HCT116 (cell line): ENCODE data around the gene HSF4. TPM values are rescaled to one million over a fixed set of nuclear protein-coding genes. Genes with fewer than 3 reads are reported as not detected.
A peak's percentile ranks its signal among the peaks of the same experiment; 100 is the strongest.

Experiments used
- ATAC-seq: fragments of 200-7000 bp; cut with Tn5 transposase; 2 replicates; pipeline ENCODE4 v1.9.1; 2020; ENCODE audit warnings: mild to moderate bottlenecking, moderate library complexity
- BruUV-seq: library from RNA; stranded (reverse); fragments of 400-500 nt; replicated peaks from 2 replicates; lab custom pipeline; 2021; lab: Mats Ljungman, UMichigan
- CTCF ChIA-PET: fragments of 300-600 bp; sonication (Branson Sonifier 250); formaldehyde crosslinking; loops from one replicate; lab custom pipeline; 2021; ENCODE audit warnings: antibody characterized with exemption; lab: Charles Lee
- POLR2A ChIA-PET: fragments of 300-600, 350-600 bp; sonication (Branson Sonifier 250); formaldehyde crosslinking; loops from one replicate; lab custom pipeline; 2021; ENCODE audit warnings: antibody characterized with exemption; lab: Charles Lee
- RAD21 ChIA-PET, 2 experiments: fragments of 300-600 bp; sonication (Branson Sonifier 250); formaldehyde crosslinking; loops; one replicate each; lab custom pipeline; 2023; ENCODE audit warnings: low total read pairs in 2 of 2; ENCODE audit not compliant: uncharacterized antibody in 2 of 2, unreplicated experiment in 2 of 2, low non-redundant PET in 1 of 2; lab: Charles Lee
- DNase-seq: peaks from one replicate; pipeline ENCODE4 v3.0.0-alpha.2; 2010; ENCODE audit warnings: low read depth, low spot score
- H2AFZ ChIP-seq: fragments of 200-600 bp; shearing (Covaris generic), sonication (generic); 2 replicates; pipeline ENCODE4 v1.6.1; 2017; ENCODE audit warnings: low read depth, mixed run types, mixed read lengths, antibody characterized with exemption, low read length; ENCODE audit not compliant: poor library complexity, severe bottlenecking
- H3K27ac ChIP-seq: 2 replicates; pipeline ENCODE4 v1.5.1; 2012; ENCODE audit warnings: low read depth, low read length
- H3K27me3 ChIP-seq: fragments of 200-600 bp; sonication (generic); 2 replicates; pipeline ENCODE4 v1.6.1; 2016; ENCODE audit warnings: mixed run types, low read length, mixed read lengths; ENCODE audit not compliant: insufficient read depth
- H3K36me3 ChIP-seq, 2 experiments: fragments of 200-500 bp in 1 of 2; fragments of 200-600 bp in 1 of 2; sonication (Bioruptor generic) in 1 of 2; sonication (generic) in 1 of 2; 2 replicates each; pipeline versions ENCODE4 v1.5.1 to v1.6.1; 2014 to 2016; ENCODE audit warnings: low read length in 2 of 2, inconsistent platforms in 1 of 2, mixed read lengths in 1 of 2, mixed run types in 1 of 2; ENCODE audit not compliant: insufficient read depth in 2 of 2, control insufficient read depth in 1 of 2
- H3K4me1 ChIP-seq, 2 experiments: fragments of 200-600 bp in 1 of 2; sonication (generic) in 1 of 2; 2 replicates each; pipeline versions ENCODE4 v1.5.1 to v1.6.1; 2012 to 2017; ENCODE audit warnings: low read length in 2 of 2, inconsistent platforms in 1 of 2, mild to moderate bottlenecking in 1 of 2, mixed read lengths in 1 of 2, mixed run types in 1 of 2, moderate library complexity in 1 of 2; ENCODE audit not compliant: insufficient read depth in 2 of 2, control insufficient read depth in 1 of 2
- H3K4me2 ChIP-seq: fragments of 200-600 bp; sonication (generic); 2 replicates; pipeline ENCODE4 v1.6.1; 2017; ENCODE audit warnings: mixed run types, low read length, mixed read lengths
- H3K4me3 ChIP-seq, 2 experiments: fragments of 200-600 bp in 1 of 2; sonication (generic) in 1 of 2; replicated peaks in 1 of 2; 2 replicates each; pipeline ENCODE4 v1.5.1; 2011 to 2016; ENCODE audit warnings: low read length in 2 of 2, control low read depth in 1 of 2, low read depth in 1 of 2, mild to moderate bottlenecking in 1 of 2, mixed read lengths in 1 of 2, mixed run types in 1 of 2
- H3K79me2 ChIP-seq: fragments of 200-600 bp; sonication (generic); 2 replicates; pipeline ENCODE4 v1.6.1; 2017; ENCODE audit warnings: mild to moderate bottlenecking, mixed run types, low read length, moderate library complexity, mixed read lengths; ENCODE audit not compliant: insufficient read depth
- H3K9ac ChIP-seq: fragments of 200-600 bp; sonication (generic); 2 replicates; pipeline ENCODE4 v1.6.1; 2016; ENCODE audit warnings: low read length, mixed read lengths
- H3K9me2 ChIP-seq: fragments of 200-600 bp; sonication (generic), shearing (Covaris generic); 2 replicates; pipeline ENCODE4 v1.6.1; 2017; ENCODE audit warnings: mixed run types, mild to moderate bottlenecking, moderate library complexity; ENCODE audit not compliant: insufficient read depth
- H3K9me3 ChIP-seq, 2 experiments: fragments of 200-500 bp in 1 of 2; fragments of 200-600 bp in 1 of 2; sonication (Bioruptor generic) in 1 of 2; sonication (generic) in 1 of 2; 2 replicates each; pipeline ENCODE4 v1.6.1; 2014 to 2017; ENCODE audit warnings: low read length in 2 of 2, mixed read lengths in 2 of 2, inconsistent platforms in 1 of 2, low read depth in 1 of 2, mild to moderate bottlenecking in 1 of 2, mixed run types in 1 of 2, moderate library complexity in 1 of 2; ENCODE audit not compliant: control insufficient read depth in 1 of 2, insufficient read depth in 1 of 2
- H4K20me1 ChIP-seq: fragments of 200-600 bp; sonication (generic), shearing (Covaris generic); 2 replicates; pipeline ENCODE4 v1.6.1; 2017; ENCODE audit warnings: mixed run types, mild to moderate bottlenecking, moderate library complexity; ENCODE audit not compliant: insufficient read depth
- JUND ChIP-seq: IDR thresholded peaks from 2 replicates; pipeline ENCODE4 v1.6.1; 2012
- POLR2AphosphoS5 ChIP-seq: IDR thresholded peaks from 2 replicates; pipeline ENCODE4 v1.6.1; 2011; ENCODE audit warnings: mild to moderate bottlenecking, low read depth, low read length, moderate library complexity
- YY1 ChIP-seq: IDR thresholded peaks from 2 replicates; pipeline ENCODE4 v1.6.1; 2011; ENCODE audit warnings: low read length, low read depth, moderate library complexity, mild to moderate bottlenecking; ENCODE audit not compliant: insufficient replicate concordance; ENCODE audit errors: extremely low read depth
- intact Hi-C: fragments of 100-400 bp; cut with micrococcal nuclease; formaldehyde crosslinking; loops from 2 replicates; pipeline ENCODE4 v1.10.0; 2022
- total RNA-seq: library from RNA; stranded (reverse); gene quantifications from one replicate; pipeline ENCODE4 v1.2.1, GENCODE V29; 2021; ENCODE audit not compliant: unreplicated experiment

HSF4 gene
- total RNA-seq, 1 experiment from 2014 or later: 46.6 TPM

GRCh38 chr16:67174706-67175231 is 10.2 kb downstream of the HSF4 start:
- peak overlapping the region; percentile 67 to 70 for H3K4me3 ChIP-seq
- intact Hi-C loops: no loop called here
- H4K20me1 ChIP-seq: no peaks in the 10 kb centered on the region
- ATAC-seq: no peak
- H2AFZ ChIP-seq: no peak overlapping the region
- peak overlapping the region; percentile 97 for H3K27ac ChIP-seq
- BruUV-seq: TSS peak; percentile 26
- no peak for DNase-seq
- no peak for TF ChIP-seq YY1
- 0 out of 2 replicates have a peak, but pooled peaks have one; percentile 1 for TF ChIP-seq POLR2AphosphoS5
- ChIA-PET POLR2A (interaction anchor here (0.8 to 2.0 kb wide), 3 partner anchors 9 to 302 kb away, joined by 3 to 11 read pairs (median 3); partner anchors contain the start of gene MATCAP1), CTCF (interaction anchor here (1.1 to 2.4 kb wide), 4 partner anchors 14 to 157 kb away, joined by 3 to 9 read pairs (median 8); no protein-coding TSS in a partner anchor), RAD21 (interaction anchor here in 1 of 2 experiments (0.6 kb wide), 1 partner anchor 73 kb away, joined by 3 read pairs; no protein-coding TSS in a partner anchor)
- no peaks in the 10 kb centered on the region for H3K9me3 ChIP-seq
- peak overlapping the region; percentile 84 for H3K9ac ChIP-seq
- 0 out of 4 replicates have a peak, but pooled peaks cover 0 to 6% of the 10 kb centered on the region in 2 experiments for H3K36me3 ChIP-seq
- H3K4me1 ChIP-seq: peaks cover 55 to 90% of the 10 kb centered on the region in 2 experiments
- H3K9me2 ChIP-seq: no peaks in the 10 kb centered on the region
- peak overlapping the region; percentile 75 for H3K4me2 ChIP-seq
- H3K27me3 ChIP-seq: no peaks in the 10 kb centered on the region
- peaks cover 8% of the 10 kb centered on the region; the same call in 1 of the 2 replicates for H3K79me2 ChIP-seq

- intact Hi-C loops: no loop called here
- Histone ChIP-seq H3K36me3 (0 out of 4 replicates have a peak, but pooled peaks cover 0 to 6% of the 10 kb centered on the region in 2 experiments), H3K4me2 (peak overlapping the region; percentile 93; the same call in 1 of the 2 replicates), H3K9me2 (no peaks in the 10 kb centered on the region), H2AFZ (no peak overlapping the region), H3K4me1 (peaks cover 48 to 79% of the 10 kb centered on the region in 2 experiments), H3K79me2 (no peaks in the 10 kb centered on the region; the same call in 1 of the 2 replicates), H4K20me1 (no peaks in the 10 kb centered on the region), H3K9ac (no peak overlapping the region), H3K27me3 (no peaks in the 10 kb centered on the region), H3K27ac (peak overlapping the region; percentile 97; the same call in 1 of the 2 replicates), H3K9me3 (no peaks in the 10 kb centered on the region), H3K4me3 (no peak overlapping the region; a peak in 1 of 4 replicates)
- DNase-seq: no peak
- TF ChIP-seq JUND (no peak), POLR2AphosphoS5 (peak; percentile 50; the same call in 1 of the 2 replicates)
- POLR2A ChIA-PET: no interaction called here
- RAD21 ChIA-PET: no interaction called here
- no peak for ATAC-seq
- no TSS peak for BruUV-seq
- CTCF ChIA-PET: interaction anchor here (2.0 to 3.4 kb wide), 2 partner anchors 22 to 159 kb away, joined by 10 to 14 read pairs; partner anchors contain the start of gene ELMO3
These were observed 12.1 kb downstream of the HSF4 start for GRCh38 chr16:67176662-67177061.
